ENCODE data around the gene CDH16. TPM values are rescaled to one million over a fixed set of nuclear protein-coding genes. Genes with fewer than 3 reads are reported as not detected.

Gene CDH16
- total RNA-seq, 5 donors from 2014 or later (not counting 1 experiment from before 2014, with no cell fraction given) = not detected

DNA sequence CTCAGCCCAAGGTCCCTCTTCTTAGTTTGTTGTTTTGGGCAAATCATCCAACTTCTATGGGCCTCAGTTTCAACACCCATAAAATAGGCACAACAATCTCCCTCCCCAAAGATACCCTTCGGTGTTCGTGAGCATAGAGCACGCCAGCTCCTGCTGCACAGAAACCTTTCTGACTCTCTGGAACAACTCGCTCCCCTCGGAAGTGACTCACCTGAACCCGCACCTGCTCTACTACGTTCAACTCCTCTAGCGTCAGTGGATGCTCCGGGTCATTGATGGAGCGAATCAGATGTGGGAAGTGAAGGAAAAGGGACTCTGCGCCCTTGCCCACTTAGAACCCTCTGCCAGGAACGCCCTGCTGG lies 15.1 kb upstream of the CDH16 start:
- H3K4me1 Mint-ChIP-seq = peaks cover 54 to 63% (median 54%) of the 10 kb centered on the region in 3 donors
- peaks cover 3 to 26% of the 10 kb centered on the region in 2 donors for H3K36me3 ChIP-seq (ENCODE audit: control insufficient read depth in 2 of 2, extremely low read depth in 1 of 2, insufficient read depth in 1 of 2, low read length in 1 of 2)
- H3K4me3 Mint-ChIP-seq = peak overlapping the region; percentile 96 to 98 (median 97)
- H3K9me3 Mint-ChIP-seq = no peaks in the 10 kb centered on the region
- peak overlapping the region; percentile 82 for H3K27ac ChIP-seq (ENCODE audit: low read length)
- peak overlapping the region; percentile 92 to 96 for H3K27ac Mint-ChIP-seq
- no peaks in the 10 kb centered on the region for H3K27me3 ChIP-seq (replicated peaks in 1 of 2; ENCODE audit: control insufficient read depth in 2 of 2, extremely low read depth in 1 of 2, insufficient read depth in 2 of 2, low read length in 1 of 2)
- H3K36me3 Mint-ChIP-seq = peaks cover 20% of the 10 kb centered on the region
- ChIA-PET CTCF (interaction anchor here in 1 of 2 donors (0.6 kb wide), 1 partner anchor 41 kb away, joined by 3 read pairs; no protein-coding TSS in a partner anchor), POLR2A (interaction anchor here in 1 of 2 donors (0.5 kb wide), 1 partner anchor 65 kb away, joined by 4 read pairs; no protein-coding TSS in a partner anchor)
- no peak for DNase-seq
- H3K9me3 ChIP-seq = no peaks in the 10 kb centered on the region
- WGBS (ENCODE audit: insufficient coverage) = 0% methylated on average over 2 of the region's 12 CpGs
- H3K27me3 Mint-ChIP-seq = no peaks in the 10 kb centered on the region
- H3K4me3 ChIP-seq (ENCODE audit: control insufficient read depth in 1 of 2, extremely low read depth in 1 of 2, low read length in 1 of 2) = peak overlapping the region; percentile 72 to 99
- peak in 3 of 4 experiments; percentile 56 to 61 (median 60) for ATAC-seq (replicated peaks in 1 of 4)
- peaks cover 7 to 52% of the 10 kb centered on the region in 2 experiments for H3K4me1 ChIP-seq (ENCODE audit: control insufficient read depth in 1 of 2, extremely low read depth in 1 of 2, insufficient read depth in 2 of 2, low read length in 2 of 2)

DNA sequence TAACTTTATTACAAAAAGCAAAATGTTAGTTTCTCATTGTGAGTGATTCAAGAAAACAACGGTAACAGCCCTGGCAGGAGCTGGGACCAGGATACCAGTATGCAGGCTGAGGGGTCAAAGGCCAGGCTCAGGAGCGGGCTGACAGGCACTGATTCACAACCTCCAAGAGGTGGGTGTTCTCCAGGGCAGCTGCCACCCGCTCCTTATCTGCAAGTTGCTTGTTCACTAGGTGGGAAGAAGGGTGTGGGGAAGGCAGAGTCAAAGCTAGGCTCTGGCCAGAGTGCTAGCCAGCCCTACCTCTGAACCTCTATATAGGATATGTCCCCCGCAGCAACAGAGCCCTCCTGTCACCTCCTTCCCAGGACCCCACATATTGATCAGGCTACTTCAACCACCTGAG lies 13.4 kb upstream of the CDH16 start:
- Mint-ChIP-seq H3K4me3 (peak overlapping the region; percentile 96 to 98 (median 97)), H3K27ac (peak overlapping the region; percentile 92 to 96), H3K27me3 (no peaks in the 10 kb centered on the region), H3K36me3 (peaks cover 13% of the 10 kb centered on the region), H3K4me1 (peaks cover 48 to 54% (median 53%) of the 10 kb centered on the region in 3 donors), H3K9me3 (no peaks in the 10 kb centered on the region)
- Histone ChIP-seq H3K9me3 (no peaks in the 10 kb centered on the region), H3K4me3 (ENCODE audit: control insufficient read depth in 1 of 2, extremely low read depth in 1 of 2, low read length in 1 of 2) (no peak overlapping the region), H3K36me3 (ENCODE audit: control insufficient read depth in 2 of 2, extremely low read depth in 1 of 2, insufficient read depth in 1 of 2, low read length in 1 of 2) (peaks cover 3 to 14% of the 10 kb centered on the region in 2 donors), H3K27ac (ENCODE audit: low read length) (no peak overlapping the region), H3K4me1 (ENCODE audit: control insufficient read depth in 1 of 2, extremely low read depth in 1 of 2, insufficient read depth in 2 of 2, low read length in 2 of 2) (peaks cover 7 to 41% of the 10 kb centered on the region in 2 experiments), H3K27me3 (replicated peaks in 1 of 2; ENCODE audit: control insufficient read depth in 2 of 2, extremely low read depth in 1 of 2, insufficient read depth in 2 of 2, low read length in 1 of 2) (no peaks in the 10 kb centered on the region)
- ChIA-PET POLR2A (no interaction called here), CTCF (no interaction called here)
- DNase-seq (no peak), ATAC-seq (replicated peaks in 1 of 4) (no peak)
- 88% methylated on average over 2 of the region's 4 CpGs for WGBS (ENCODE audit: insufficient coverage)

DNA sequence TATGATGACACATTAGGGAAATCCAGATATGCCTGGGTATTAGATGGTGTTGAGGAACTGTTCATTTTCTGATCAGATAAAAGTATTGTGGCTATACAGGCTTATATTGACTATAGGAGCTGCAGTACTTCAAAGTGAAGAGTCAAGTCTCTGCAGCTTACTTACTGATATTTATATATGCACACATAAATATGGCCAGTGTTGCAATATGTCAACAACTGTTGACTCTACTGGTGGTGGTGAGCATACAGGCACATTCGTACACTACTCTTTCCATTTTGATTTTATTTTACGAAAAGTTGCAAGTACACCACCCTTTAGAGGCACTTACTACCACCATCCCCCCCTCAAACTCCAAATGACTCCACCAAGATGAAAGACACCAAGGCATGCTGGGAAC lies 13.0 kb upstream of the CDH16 start:
- no peak overlapping the region for H3K4me3 ChIP-seq (ENCODE audit: control insufficient read depth in 1 of 2, extremely low read depth in 1 of 2, low read length in 1 of 2)
- H3K4me1 Mint-ChIP-seq = peaks cover 44 to 52% (median 49%) of the 10 kb centered on the region in 3 donors
- no peaks in the 10 kb centered on the region for H3K27me3 Mint-ChIP-seq
- WGBS (ENCODE audit: insufficient coverage) = no CpG with 5 or more reads among the region's 2 CpGs
- H3K4me1 ChIP-seq (ENCODE audit: control insufficient read depth in 1 of 2, extremely low read depth in 1 of 2, insufficient read depth in 2 of 2, low read length in 2 of 2) = peaks cover 7 to 41% of the 10 kb centered on the region in 2 experiments
- DNase-seq (no peak), ATAC-seq (replicated peaks in 1 of 4) (no peak)
- peak overlapping the region; percentile 96 to 98 (median 97) for H3K4me3 Mint-ChIP-seq
- POLR2A ChIA-PET = interaction anchor here in 1 of 2 donors (0.5 kb wide), 1 partner anchor 104 kb away, joined by 7 read pairs; no protein-coding TSS in a partner anchor
- no peaks in the 10 kb centered on the region for H3K9me3 Mint-ChIP-seq
- no peaks in the 10 kb centered on the region for H3K9me3 ChIP-seq
- H3K27me3 ChIP-seq (replicated peaks in 1 of 2; ENCODE audit: control insufficient read depth in 2 of 2, extremely low read depth in 1 of 2, insufficient read depth in 2 of 2, low read length in 1 of 2) = peaks cover 0 to 4% of the 10 kb centered on the region in 2 experiments
- H3K36me3 ChIP-seq (ENCODE audit: control insufficient read depth in 2 of 2, extremely low read depth in 1 of 2, insufficient read depth in 1 of 2, low read length in 1 of 2) = peaks cover 3 to 14% of the 10 kb centered on the region in 2 donors
- CTCF ChIA-PET = interaction anchor here in 1 of 2 donors (0.5 kb wide), 1 partner anchor 50 kb away, joined by 3 read pairs; no protein-coding TSS in a partner anchor
- peak overlapping the region in 1 of 2 donors; percentile 58 for H3K27ac Mint-ChIP-seq
- peaks cover 13% of the 10 kb centered on the region for H3K36me3 Mint-ChIP-seq
- H3K27ac ChIP-seq (ENCODE audit: low read length) = no peak overlapping the region

DNA sequence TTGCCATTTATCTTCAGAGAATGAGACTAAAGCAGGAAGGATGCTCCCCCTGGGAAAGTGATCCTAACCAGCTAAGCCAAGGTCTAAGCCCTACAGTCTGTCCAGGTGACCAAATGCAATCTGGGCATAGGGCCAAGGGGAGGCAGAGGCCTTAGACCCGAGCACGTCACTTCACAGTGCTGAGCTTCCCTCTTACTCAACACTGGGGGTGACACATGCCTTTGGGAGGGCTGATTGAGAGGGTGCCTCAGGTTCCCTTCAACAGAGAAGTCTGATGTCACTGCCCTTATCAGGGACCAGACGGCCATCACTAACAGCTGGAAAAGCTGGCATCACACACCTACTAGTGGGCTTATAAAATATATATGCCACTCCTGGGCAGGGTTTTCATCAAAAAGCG lies 11.5 kb upstream of the CDH16 start:
- CTCF ChIA-PET = no interaction called here

DNA sequence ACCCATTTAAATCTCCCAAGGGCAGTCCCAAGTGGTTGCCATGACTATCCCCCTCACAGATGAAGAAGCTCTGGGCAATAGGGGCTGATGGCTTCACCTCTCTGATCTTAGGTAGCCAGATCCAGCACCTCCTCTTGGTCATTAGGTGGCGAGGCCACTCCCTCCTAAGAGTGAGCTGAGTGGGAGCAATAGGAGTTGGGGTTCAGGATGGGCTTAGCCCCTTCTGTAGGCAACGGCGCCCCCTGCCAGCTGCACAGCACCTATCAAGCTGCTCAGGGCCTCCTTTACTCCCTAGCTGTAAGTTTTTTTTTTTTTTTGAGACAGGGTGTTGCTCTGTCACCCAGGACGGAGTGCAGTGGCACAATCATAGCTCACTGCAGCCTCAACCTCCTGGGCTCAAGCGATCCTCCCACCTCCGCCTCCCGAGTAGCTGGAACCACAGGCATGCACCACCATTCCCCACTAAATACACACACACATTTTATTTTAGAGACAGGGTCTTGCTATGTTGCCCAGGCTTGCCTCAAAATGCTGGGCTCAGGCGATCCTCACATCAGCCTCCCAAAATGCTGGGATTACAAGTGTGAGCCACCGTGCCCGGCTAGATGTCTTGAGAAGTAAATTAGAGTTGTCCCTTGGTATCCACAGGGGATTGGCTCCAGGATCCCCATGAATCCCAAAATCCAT lies 10.2 kb upstream of the CDH16 start:
- Mint-ChIP-seq H3K36me3 (peaks cover 13% of the 10 kb centered on the region), H3K27ac (no peak overlapping the region), H3K9me3 (no peaks in the 10 kb centered on the region), H3K4me3 (no peak overlapping the region), H3K27me3 (peaks cover 4 to 22% of the 10 kb centered on the region in 2 donors), H3K4me1 (peaks cover 26 to 32% (median 27%) of the 10 kb centered on the region in 3 donors)
- Histone ChIP-seq H3K27ac (ENCODE audit: low read length) (no peak overlapping the region), H3K27me3 (replicated peaks in 1 of 2; ENCODE audit: control insufficient read depth in 2 of 2, extremely low read depth in 1 of 2, insufficient read depth in 2 of 2, low read length in 1 of 2) (peaks cover 3 to 31% of the 10 kb centered on the region in 2 experiments), H3K4me3 (ENCODE audit: control insufficient read depth in 1 of 2, extremely low read depth in 1 of 2, low read length in 1 of 2) (no peak overlapping the region), H3K4me1 (ENCODE audit: control insufficient read depth in 1 of 2, extremely low read depth in 1 of 2, insufficient read depth in 2 of 2, low read length in 2 of 2) (peaks cover 5 to 32% of the 10 kb centered on the region in 2 experiments), H3K9me3 (no peaks in the 10 kb centered on the region), H3K36me3 (ENCODE audit: control insufficient read depth in 2 of 2, extremely low read depth in 1 of 2, insufficient read depth in 1 of 2, low read length in 1 of 2) (peaks cover 3 to 14% of the 10 kb centered on the region in 2 donors)
- 100% methylated on average over 3 of the region's 10 CpGs for WGBS (ENCODE audit: insufficient coverage)
- CTCF ChIA-PET = interaction anchor here (0.5 to 1.3 kb wide), 4 partner anchors 15 to 498 kb away, joined by 3 to 4 read pairs (median 4); partner anchors contain the start of gene PDP2 (in 1 of the 2)
- ATAC-seq (replicated peaks in 1 of 4) (peak in 1 of 4 experiments; percentile 18), DNase-seq (peak in 6 of 35 experiments; percentile 18 to 45 (median 22))
- POLR2A ChIA-PET = interaction anchor here in 1 of 2 donors (0.6 kb wide), 2 partner anchors 8 to 1841 kb away, joined by 4 to 14 read pairs; no protein-coding TSS in a partner anchor

More for the DNA sequence above, 11.5 kb upstream of the CDH16 start:
- no peak overlapping the region for H3K4me3 ChIP-seq (ENCODE audit: control insufficient read depth in 1 of 2, extremely low read depth in 1 of 2, low read length in 1 of 2)
- no peak for DNase-seq
- no peak for ATAC-seq (replicated peaks in 1 of 4)
- peaks cover 0 to 14% of the 10 kb centered on the region in 2 donors for H3K27me3 Mint-ChIP-seq
- no peaks in the 10 kb centered on the region for H3K9me3 ChIP-seq
- peaks cover 5 to 33% of the 10 kb centered on the region in 2 experiments for H3K4me1 ChIP-seq (ENCODE audit: control insufficient read depth in 1 of 2, extremely low read depth in 1 of 2, insufficient read depth in 2 of 2, low read length in 2 of 2)
- WGBS (ENCODE audit: insufficient coverage) = no CpG with 5 or more reads among the region's 4 CpGs
- no peak overlapping the region for H3K27ac ChIP-seq (ENCODE audit: low read length)
- peaks cover 3 to 18% of the 10 kb centered on the region in 2 experiments for H3K27me3 ChIP-seq (replicated peaks in 1 of 2; ENCODE audit: control insufficient read depth in 2 of 2, extremely low read depth in 1 of 2, insufficient read depth in 2 of 2, low read length in 1 of 2)
- peaks cover 13% of the 10 kb centered on the region for H3K36me3 Mint-ChIP-seq
- no peak overlapping the region for H3K4me3 Mint-ChIP-seq
- no peak overlapping the region for H3K27ac Mint-ChIP-seq
- H3K9me3 Mint-ChIP-seq = no peaks in the 10 kb centered on the region
- peaks cover 34 to 41% (median 37%) of the 10 kb centered on the region in 3 donors for H3K4me1 Mint-ChIP-seq
- peaks cover 3 to 14% of the 10 kb centered on the region in 2 donors for H3K36me3 ChIP-seq (ENCODE audit: control insufficient read depth in 2 of 2, extremely low read depth in 1 of 2, insufficient read depth in 1 of 2, low read length in 1 of 2)
- POLR2A ChIA-PET = no interaction called here

DNA sequence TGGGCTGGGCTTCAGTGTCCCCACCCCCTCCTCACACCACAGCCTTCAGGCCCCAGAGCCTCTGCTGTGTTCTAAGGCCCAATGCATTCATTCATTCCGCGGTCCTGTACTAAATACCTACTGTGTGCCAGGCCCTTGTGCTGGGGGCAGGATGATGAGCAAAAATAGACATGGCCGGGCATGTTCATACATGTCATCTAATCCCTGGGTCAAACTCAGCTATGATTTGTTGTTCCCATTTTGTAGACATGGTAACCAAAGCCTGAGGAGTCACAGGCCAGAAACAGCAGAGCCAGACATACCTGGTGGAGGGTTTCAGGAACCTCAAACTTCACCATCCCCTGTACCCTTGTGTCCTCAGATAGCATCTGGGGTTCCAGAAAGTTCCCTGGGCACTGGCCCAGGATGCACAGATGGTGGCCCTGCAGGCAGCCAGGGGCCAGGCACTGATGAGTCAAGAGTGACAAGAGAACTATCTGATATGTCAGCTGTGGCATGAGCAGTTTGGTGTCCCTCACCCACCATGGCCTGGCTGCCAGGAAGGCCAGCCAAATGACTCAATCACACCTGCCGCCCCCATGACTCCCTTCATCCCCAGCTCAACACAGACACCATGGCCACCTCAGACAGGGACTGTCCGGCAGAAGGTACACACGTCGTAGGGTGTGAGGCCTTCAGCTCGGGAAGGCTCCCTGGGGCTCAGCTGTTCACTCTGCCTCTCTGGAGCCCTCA lies 9.4 kb upstream of the CDH16 start:
- Mint-ChIP-seq H3K36me3 (peaks cover 11% of the 10 kb centered on the region), H3K4me1 (peaks cover 19 to 26% (median 23%) of the 10 kb centered on the region in 3 donors), H3K4me3 (no peak overlapping the region), H3K27me3 (peaks cover 12 to 29% of the 10 kb centered on the region in 2 donors), H3K9me3 (no peaks in the 10 kb centered on the region), H3K27ac (no peak overlapping the region)
- CTCF ChIA-PET = interaction anchor here in 1 of 2 donors (1.3 kb wide), 1 partner anchor 48 kb away, joined by 4 read pairs; the partner anchor contains the start of gene PDP2
- DNase-seq (no peak), ATAC-seq (replicated peaks in 1 of 4) (no peak)
- Histone ChIP-seq H3K9me3 (no peaks in the 10 kb centered on the region), H3K4me3 (ENCODE audit: control insufficient read depth in 1 of 2, extremely low read depth in 1 of 2, low read length in 1 of 2) (no peak overlapping the region), H3K4me1 (ENCODE audit: control insufficient read depth in 1 of 2, extremely low read depth in 1 of 2, insufficient read depth in 2 of 2, low read length in 2 of 2) (peaks cover 0 to 24% of the 10 kb centered on the region in 2 experiments), H3K27ac (ENCODE audit: low read length) (no peak overlapping the region), H3K27me3 (replicated peaks in 1 of 2; ENCODE audit: control insufficient read depth in 2 of 2, extremely low read depth in 1 of 2, insufficient read depth in 2 of 2, low read length in 1 of 2) (peaks cover 3 to 38% of the 10 kb centered on the region in 2 experiments), H3K36me3 (ENCODE audit: control insufficient read depth in 2 of 2, extremely low read depth in 1 of 2, insufficient read depth in 1 of 2, low read length in 1 of 2) (peaks cover 3 to 14% of the 10 kb centered on the region in 2 donors)
- WGBS (ENCODE audit: insufficient coverage) = 81% methylated on average over 7 of the region's 8 CpGs
- POLR2A ChIA-PET = interaction anchor here in 1 of 2 donors (0.6 kb wide), 1 partner anchor 1842 kb away, joined by 14 read pairs; no protein-coding TSS in a partner anchor

All from T-cell (primary cell).